ENCODE measurements around the gene STX7.

Gene STX7

GRCh38 chr6:132443206-132443605 is 69.7 kb downstream of the STX7 start:
- FAIRE-seq: no peak
- TF ChIP-seq POLR2A (IDR thresholded peaks at IDR 0.05; ENCODE audit: low read depth, low read length): no peak
- no peak for DNase-seq (ENCODE audit: insufficient read length, low spot score)

GRCh38 chr6:132430110-132430509 is 82.8 kb downstream of the STX7 start:
- no peak for TF ChIP-seq POLR2A (IDR thresholded peaks at IDR 0.05; ENCODE audit: low read depth, low read length)
- DNase-seq (ENCODE audit: insufficient read length, low spot score) (no peak), FAIRE-seq (no peak)

GRCh38 chr6:132425176-132425575 is 87.7 kb downstream of the STX7 start:
- DNase-seq (ENCODE audit: insufficient read length, low spot score) (no peak), FAIRE-seq (no peak)
- no peak for TF ChIP-seq POLR2A (IDR thresholded peaks at IDR 0.05; ENCODE audit: low read depth, low read length)

DNA sequence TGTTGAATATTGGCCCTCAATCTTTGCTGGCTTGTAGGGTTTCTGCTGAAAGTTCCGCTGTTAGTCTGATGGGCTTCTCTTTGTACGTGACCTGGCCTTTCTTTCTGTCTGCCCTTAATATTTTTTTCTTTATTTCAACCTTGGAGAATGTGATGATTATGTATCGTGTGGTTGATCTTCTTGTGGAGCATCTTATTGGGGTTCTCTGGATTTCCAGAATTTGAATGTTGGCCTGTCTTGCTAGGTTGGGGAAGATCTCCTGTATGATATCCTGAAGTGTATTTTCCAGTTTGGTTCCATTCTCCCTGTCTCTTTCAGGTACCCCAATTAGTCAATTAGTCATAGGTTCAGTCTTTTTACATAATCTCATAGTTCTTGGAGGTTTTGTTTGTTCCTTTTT is 89.1 kb downstream of the STX7 start:
- TF ChIP-seq POLR2A (IDR thresholded peaks at IDR 0.05; ENCODE audit: low read depth, low read length): no peak
- no peak for FAIRE-seq
- no peak for DNase-seq (ENCODE audit: insufficient read length, low spot score)

GRCh38 chr6:132418235-132418965 is 94.5 kb downstream of the STX7 start:
- DNase-seq (ENCODE audit: insufficient read length, low spot score) (no peak), FAIRE-seq (no peak)
- TF ChIP-seq POLR2A (IDR thresholded peaks at IDR 0.05; ENCODE audit: low read depth, low read length): no peak

GRCh38 chr6:132414761-132415160 is 98.2 kb downstream of the STX7 start:
- no peak for DNase-seq (ENCODE audit: insufficient read length, low spot score)
- no peak for TF ChIP-seq POLR2A (IDR thresholded peaks at IDR 0.05; ENCODE audit: low read depth, low read length)
- no peak for FAIRE-seq

- TF ChIP-seq POLR2A (IDR thresholded peaks at IDR 0.05; ENCODE audit: low read depth, low read length): no peak
- DNase-seq (ENCODE audit: insufficient read length, low spot score): no peak
- FAIRE-seq: no peak
Observed at GRCh38 chr6:132414322-132414721, 98.6 kb downstream of the STX7 start.

GRCh38 chr6:132413499-132413802 is 99.5 kb downstream of the STX7 start:
- FAIRE-seq (no peak), DNase-seq (ENCODE audit: insufficient read length, low spot score) (no peak)
- no peak for TF ChIP-seq POLR2A (IDR thresholded peaks at IDR 0.05; ENCODE audit: low read depth, low read length)

GRCh38 chr6:132412656-132413498 is 100.0 kb downstream of the STX7 start:
- no peak for TF ChIP-seq POLR2A (IDR thresholded peaks at IDR 0.05; ENCODE audit: low read depth, low read length)
- DNase-seq (ENCODE audit: insufficient read length, low spot score) (no peak), FAIRE-seq (no peak)

DNA sequence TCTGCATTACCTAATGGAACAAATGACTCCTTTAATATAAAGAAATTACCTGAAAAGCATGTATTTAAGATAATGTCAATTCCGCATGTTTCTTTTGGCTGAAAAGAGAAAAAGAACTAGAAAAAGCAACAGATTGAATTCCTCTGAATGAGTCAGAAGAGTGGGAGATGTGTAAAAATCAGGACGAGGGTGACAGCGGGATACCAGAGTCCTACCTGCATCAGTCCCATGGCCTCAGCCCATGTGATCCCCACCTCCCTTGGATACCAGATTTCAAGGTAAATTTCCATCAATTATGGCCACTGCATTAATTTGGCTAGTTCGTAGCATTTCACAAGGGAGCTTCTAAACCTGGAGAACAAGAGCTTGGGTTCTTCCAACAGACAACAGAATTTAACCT is 101.6 kb downstream of the STX7 start:
- TF ChIP-seq POLR2A (IDR thresholded peaks at IDR 0.05; ENCODE audit: low read depth, low read length): no peak
- DNase-seq (ENCODE audit: insufficient read length, low spot score) (no peak), FAIRE-seq (no peak)

DNA sequence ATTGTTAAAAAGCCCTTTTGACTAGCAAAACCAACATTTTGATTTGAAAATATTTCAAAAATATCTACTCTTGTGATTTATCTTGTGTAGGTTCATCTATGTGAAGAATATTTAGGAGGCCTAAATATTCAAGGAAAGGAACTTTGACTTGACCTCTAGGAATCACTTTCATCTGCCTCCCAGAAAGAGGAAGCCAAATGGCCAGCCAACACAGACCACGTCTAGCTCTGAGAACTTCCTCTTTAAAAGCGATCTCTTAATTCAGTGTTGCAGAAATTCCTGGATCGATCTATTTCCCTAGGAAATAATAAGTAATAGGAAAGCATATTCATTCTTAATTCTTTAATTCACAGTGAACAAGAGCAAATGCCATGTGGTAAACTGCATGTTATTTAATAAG is 102.1 kb downstream of the STX7 start:
- FAIRE-seq: no peak

GRCh38 chr6:132405143-132405915 is 107.6 kb downstream of the STX7 start:
- no peak for FAIRE-seq
- no peak for TF ChIP-seq POLR2A (IDR thresholded peaks at IDR 0.05; ENCODE audit: low read depth, low read length)
- DNase-seq (ENCODE audit: insufficient read length, low spot score): no peak

More for the DNA sequence above, 102.1 kb downstream of the STX7 start:
- TF ChIP-seq POLR2A (IDR thresholded peaks at IDR 0.05; ENCODE audit: low read depth, low read length): no peak
- no peak for DNase-seq (ENCODE audit: insufficient read length, low spot score)

DNA sequence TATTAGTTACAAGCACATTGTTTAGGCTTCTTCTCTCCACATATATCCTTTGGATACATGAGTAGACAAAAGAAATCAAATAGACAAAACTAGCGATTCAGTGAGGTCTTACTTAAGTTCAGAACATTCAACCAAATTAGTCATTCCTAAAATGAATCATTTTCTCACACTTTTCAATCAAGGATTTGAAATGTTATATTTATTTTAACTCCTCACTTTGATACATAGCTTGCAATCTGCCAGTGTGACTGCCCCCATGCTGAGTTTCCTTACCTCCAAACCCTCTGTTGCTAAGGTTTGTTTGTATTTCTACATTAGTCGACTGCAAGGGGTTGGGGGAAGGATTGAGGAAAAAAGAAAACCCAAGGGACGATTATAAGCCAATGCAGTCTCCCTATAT is 108.2 kb downstream of the STX7 start:
- no peak for TF ChIP-seq POLR2A (IDR thresholded peaks at IDR 0.05; ENCODE audit: low read depth, low read length)
- FAIRE-seq (no peak), DNase-seq (ENCODE audit: insufficient read length, low spot score) (no peak)

DNA sequence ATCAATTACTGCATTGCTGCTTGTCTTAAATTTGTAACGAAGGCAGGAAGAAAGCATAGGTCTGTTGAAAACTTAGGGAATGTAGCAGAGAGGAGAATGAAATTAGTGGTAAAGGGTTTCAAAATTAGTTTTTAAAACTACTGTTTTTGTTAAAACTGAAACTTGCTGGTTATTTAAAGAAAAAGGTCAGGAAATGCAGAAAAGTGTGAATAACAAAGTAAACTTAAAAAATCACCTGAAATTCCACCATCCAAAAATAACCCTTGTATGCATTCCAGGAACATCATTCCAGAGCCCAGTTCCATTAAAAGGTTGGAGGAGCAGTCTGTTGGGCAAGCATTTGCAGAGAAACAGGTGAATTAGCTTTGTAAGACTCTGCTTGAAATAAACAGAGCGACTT is 108.6 kb downstream of the STX7 start:
- DNase-seq (ENCODE audit: insufficient read length, low spot score) (no peak), FAIRE-seq (no peak)

More for the DNA sequence above, 108.6 kb downstream of the STX7 start:
- no peak for TF ChIP-seq POLR2A (IDR thresholded peaks at IDR 0.05; ENCODE audit: low read depth, low read length)

Data from H54 (cell line).